Measurements from ENCODE around the gene PLCB4.

GRCh38 chr20:9059931-9060330 lies 9.0 kb upstream of the PLCB4 start:
- no peak for TF ChIP-seq CTCF (IDR thresholded peaks at IDR 0.05)
- no peak for TF ChIP-seq EZH2 (IDR thresholded peaks at IDR 0.05)
- no peak for TF ChIP-seq EZH2phosphoT487 (IDR thresholded peaks at IDR 0.05)
